Activated CD8-positive, alpha-beta T cell treated with anti-CD3 and anti-CD28 coated beads, Interleukin-2, amount 10 ng/mL, durations not matched to agents 7 days and 5 days (primary cell): ENCODE data around the gene TSPOAP1. TPM values are rescaled to one million over a fixed set of nuclear protein-coding genes. Genes with fewer than 3 reads are reported as not detected.

Experiments
- ATAC-seq: fragments of 150-1000 bp; cut with Tn5 transposase; one replicate; pipeline ENCODE4 v1.10.0; 2021; ENCODE audit warnings: moderate library complexity
- CTCF ChIA-PET: fragments of 350-600 bp; sonication (Branson Sonifier 250); formaldehyde crosslinking; loops from one replicate; lab custom pipeline; 2021; ENCODE audit warnings: antibody characterized with exemption; lab: Charles Lee
- POLR2A ChIA-PET: fragments of 350-600 bp; sonication (Branson Sonifier 250); formaldehyde crosslinking; loops from one replicate; lab custom pipeline; 2021; ENCODE audit warnings: antibody characterized with exemption; lab: Charles Lee
- DNase-seq: peaks from one replicate; pipeline ENCODE4 v3.0.0-alpha.2; 2020
- H3K27ac Mint-ChIP-seq: one replicate; pipeline ENCODE4 v1.8.0; 2021; ENCODE audit warnings: mild to moderate bottlenecking, mixed read lengths
- H3K27me3 Mint-ChIP-seq: one replicate; pipeline ENCODE4 v1.8.0; 2021; ENCODE audit warnings: low read depth, mixed read lengths
- H3K36me3 Mint-ChIP-seq: one replicate; pipeline ENCODE4 v1.8.0; 2021; ENCODE audit warnings: low read depth, mixed read lengths
- H3K4me1 Mint-ChIP-seq: one replicate; pipeline ENCODE4 v1.8.0; 2021; ENCODE audit warnings: low read depth, mixed read lengths
- H3K4me3 Mint-ChIP-seq: one replicate; pipeline ENCODE4 v1.8.0; 2021; ENCODE audit warnings: mild to moderate bottlenecking, mixed read lengths
- H3K9me3 Mint-ChIP-seq: one replicate; pipeline ENCODE4 v1.8.0; 2022; ENCODE audit warnings: mixed read lengths; ENCODE audit not compliant: insufficient read depth
- total RNA-seq, 2 experiments: library from RNA; stranded (reverse); gene quantifications; one replicate each; pipeline ENCODE4 v1.2.3, GENCODE V29; 2021

The TSPOAP1 gene
- total RNA-seq, 2 experiments from 2014 or later, result 45.8 to 51.5 TPM

GRCh38 chr17:58329810-58330537 is 1.4 kb upstream of the TSPOAP1 start:
- Mint-ChIP-seq H3K27ac (peak overlapping the region; percentile 92), H3K27me3 (peaks cover 12% of the 10 kb centered on the region), H3K36me3 (peaks cover 58% of the 10 kb centered on the region), H3K9me3 (no peaks in the 10 kb centered on the region), H3K4me3 (peak overlapping the region; percentile 99), H3K4me1 (peaks cover 42% of the 10 kb centered on the region)
- POLR2A ChIA-PET, result interaction anchor here (0.8 to 28.8 kb wide), 6 partner anchors 4 to 1499 kb away, joined by 3 to 2649 read pairs (median 422); partner anchors contain the start of genes SUPT4H1 and TSPOAP1
- no peak for ATAC-seq
- DNase-seq, result peak; percentile 72
- CTCF ChIA-PET, result interaction anchor here (1.2 to 8.5 kb wide), 3 partner anchors 9 to 15 kb away, joined by 5 to 165 read pairs (median 15); no protein-coding TSS in a partner anchor

GRCh38 chr17:58329035-58329809 is 627 bp upstream of the TSPOAP1 start:
- Mint-ChIP-seq H3K4me1 (peaks cover 42% of the 10 kb centered on the region), H3K36me3 (peaks cover 52% of the 10 kb centered on the region), H3K4me3 (peak overlapping the region; percentile 99), H3K27ac (peak overlapping the region; percentile 92), H3K9me3 (no peaks in the 10 kb centered on the region), H3K27me3 (peaks cover 12% of the 10 kb centered on the region)
- ChIA-PET POLR2A (interaction anchor here (4.1 to 28.8 kb wide), 3 partner anchors 10 to 24 kb away, joined by 122 to 2649 read pairs (median 255); partner anchors contain the start of gene SUPT4H1), CTCF (interaction anchor here (1.5 to 4.4 kb wide), 3 partner anchors 13 to 23 kb away, joined by 11 to 62 read pairs (median 56); partner anchors contain the start of gene SUPT4H1)
- ATAC-seq, result peak; percentile 18
- DNase-seq, result peak; percentile 90

GRCh38 chr17:58327363-58328194 is 1.0 kb downstream of the TSPOAP1 start:
- peaks cover 61% of the 10 kb centered on the region for H3K36me3 Mint-ChIP-seq
- DNase-seq (peak; percentile 57), ATAC-seq (no peak)
- H3K27me3 Mint-ChIP-seq, result peaks cover 12% of the 10 kb centered on the region
- H3K27ac Mint-ChIP-seq, result peak overlapping the region; percentile 92
- no peaks in the 10 kb centered on the region for H3K9me3 Mint-ChIP-seq
- peak overlapping the region; percentile 99 for H3K4me3 Mint-ChIP-seq
- peaks cover 42% of the 10 kb centered on the region for H3K4me1 Mint-ChIP-seq
- CTCF ChIA-PET, result interaction anchor here (0.7 to 4.4 kb wide), 10 partner anchors 8 to 90 kb away, joined by 3 to 62 read pairs (median 6); partner anchors contain the start of genes RNF43 and SUPT4H1
- POLR2A ChIA-PET, result interaction anchor here (0.6 to 28.8 kb wide), 15 partner anchors 12 to 304 kb away, joined by 3 to 2649 read pairs (median 4); partner anchors contain the start of genes RNF43 and SUPT4H1

- Mint-ChIP-seq H3K27me3 (peaks cover 8% of the 10 kb centered on the region), H3K9me3 (no peaks in the 10 kb centered on the region)
- DNase-seq, result peak; percentile 47
Measured at GRCh38 chr17:58326609-58327362, 1.8 kb downstream of the TSPOAP1 start.

GRCh38 chr17:58325976-58326468 is 2.6 kb downstream of the TSPOAP1 start:
- no peaks in the 10 kb centered on the region for H3K9me3 Mint-ChIP-seq
- H3K27me3 Mint-ChIP-seq, result peaks cover 6% of the 10 kb centered on the region
- H3K27ac Mint-ChIP-seq, result peak overlapping the region; percentile 60
- ChIA-PET POLR2A (interaction anchor here (0.7 to 28.8 kb wide), 8 partner anchors 11 to 113 kb away, joined by 3 to 2649 read pairs (median 6); partner anchors contain the start of genes RNF43 and SUPT4H1), CTCF (interaction anchor here (0.8 to 4.4 kb wide), 9 partner anchors 9 to 92 kb away, joined by 3 to 62 read pairs (median 6); no protein-coding TSS in a partner anchor)
- DNase-seq (peak; percentile 57), ATAC-seq (no peak)
- peaks cover 38% of the 10 kb centered on the region for H3K4me1 Mint-ChIP-seq
- peaks cover 55% of the 10 kb centered on the region for H3K36me3 Mint-ChIP-seq
- peak overlapping the region; percentile 51 for H3K4me3 Mint-ChIP-seq

More at GRCh38 chr17:58326609-58327362, 1.8 kb downstream of the TSPOAP1 start:
- ATAC-seq, result no peak
- Mint-ChIP-seq H3K4me1 (peaks cover 38% of the 10 kb centered on the region), H3K4me3 (peak overlapping the region; percentile 99), H3K36me3 (peaks cover 58% of the 10 kb centered on the region), H3K27ac (peak overlapping the region; percentile 92)
- POLR2A ChIA-PET, result interaction anchor here (0.9 to 28.8 kb wide), 9 partner anchors 12 to 113 kb away, joined by 3 to 2649 read pairs (median 6); partner anchors contain the start of genes RNF43 and SUPT4H1
- CTCF ChIA-PET, result interaction anchor here (0.7 to 4.4 kb wide), 12 partner anchors 7 to 91 kb away, joined by 3 to 62 read pairs (median 6); partner anchors contain the start of gene RNF43

- peaks cover 6% of the 10 kb centered on the region for H3K27me3 Mint-ChIP-seq
- peak; percentile 57 for DNase-seq
- no peak for ATAC-seq
- CTCF ChIA-PET, result interaction anchor here (0.8 to 4.4 kb wide), 8 partner anchors 9 to 93 kb away, joined by 3 to 62 read pairs (median 6); no protein-coding TSS in a partner anchor
- peaks cover 51% of the 10 kb centered on the region for H3K36me3 Mint-ChIP-seq
- no peaks in the 10 kb centered on the region for H3K9me3 Mint-ChIP-seq
- POLR2A ChIA-PET, result interaction anchor here (0.7 to 28.8 kb wide), 7 partner anchors 10 to 92 kb away, joined by 3 to 2649 read pairs (median 6); partner anchors contain the start of genes RNF43 and SUPT4H1
- peaks cover 38% of the 10 kb centered on the region for H3K4me1 Mint-ChIP-seq
- H3K27ac Mint-ChIP-seq, result peak overlapping the region; percentile 75
- peak overlapping the region; percentile 27 for H3K4me3 Mint-ChIP-seq
Measured at GRCh38 chr17:58325289-58325726, 3.3 kb downstream of the TSPOAP1 start.

- Mint-ChIP-seq H3K4me3 (peak overlapping the region; percentile 27), H3K27me3 (peaks cover 6% of the 10 kb centered on the region), H3K27ac (peak overlapping the region; percentile 75), H3K9me3 (no peaks in the 10 kb centered on the region), H3K4me1 (peaks cover 37% of the 10 kb centered on the region), H3K36me3 (peaks cover 46% of the 10 kb centered on the region)
- DNase-seq, result peak; percentile 30
- CTCF ChIA-PET, result interaction anchor here (3.9 to 4.4 kb wide), 2 partner anchors 8 to 21 kb away, joined by 56 to 62 read pairs; no protein-coding TSS in a partner anchor
- POLR2A ChIA-PET, result interaction anchor here (1.3 to 28.8 kb wide), 5 partner anchors 9 to 36 kb away, joined by 4 to 2649 read pairs (median 122); partner anchors contain the start of gene SUPT4H1
- ATAC-seq, result no peak
Measured at GRCh38 chr17:58324409-58325288, 3.9 kb downstream of the TSPOAP1 start.

GRCh38 chr17:58324056-58324408 is 4.6 kb downstream of the TSPOAP1 start:
- Mint-ChIP-seq H3K27ac (no peak overlapping the region), H3K36me3 (peaks cover 39% of the 10 kb centered on the region), H3K4me3 (no peak overlapping the region), H3K27me3 (peaks cover 6% of the 10 kb centered on the region), H3K9me3 (no peaks in the 10 kb centered on the region), H3K4me1 (peaks cover 31% of the 10 kb centered on the region)
- ATAC-seq, result no peak
- ChIA-PET CTCF (no interaction called here), POLR2A (interaction anchor here (1.5 to 28.8 kb wide), 3 partner anchors 15 to 36 kb away, joined by 4 to 2649 read pairs (median 255); partner anchors contain the start of gene SUPT4H1)
- no peak for DNase-seq
